Measurements from ENCODE around the gene PCP4L1. TPM values are rescaled to one million over a fixed set of nuclear protein-coding genes. Genes with fewer than 3 reads are reported as not detected.

The PCP4L1 gene
- total RNA-seq, 2 experiments from 2014 or later: not detected

GRCh38 chr1:161300478-161300877 is 41.9 kb downstream of the PCP4L1 start:
- intact Hi-C loops (cut with DNase I, micrococcal nuclease): no loop called here
- H3K36me3 ChIP-seq (ENCODE audit: insufficient read depth, low read length): no peaks in the 10 kb centered on the region
- peaks cover 11% of the 10 kb centered on the region for H3K4me1 ChIP-seq (ENCODE audit: insufficient read depth, low read length)
- no peaks in the 10 kb centered on the region for H3K9me3 Mint-ChIP-seq
- H3K27me3 ChIP-seq (ENCODE audit: control insufficient read depth in 1 of 2, insufficient read depth in 2 of 2, low read length in 2 of 2): no peaks in the 10 kb centered on the region
- ATAC-seq (ENCODE audit: poor library complexity) (no peak), DNase-seq (no peak)
- POLR2A ChIA-PET: no interaction called here
- H3K27ac ChIP-seq (ENCODE audit: low read depth in 1 of 2, low read length in 2 of 2): no peak overlapping the region
- H3K36me3 Mint-ChIP-seq (ENCODE audit: low read depth): peaks cover 20% of the 10 kb centered on the region
- H3K9me3 ChIP-seq (ENCODE audit: control insufficient read depth in 1 of 2, insufficient read depth in 1 of 2, low read length in 2 of 2): no peaks in the 10 kb centered on the region
- no peak overlapping the region for H3K4me3 ChIP-seq (ENCODE audit: low read length)
- H3K27ac Mint-ChIP-seq: no peak overlapping the region
- H3K27me3 Mint-ChIP-seq: no peaks in the 10 kb centered on the region
- peaks cover 31% of the 10 kb centered on the region for H3K4me1 Mint-ChIP-seq (ENCODE audit: low read depth)
- TF ChIP-seq CTCF (IDR thresholded peaks at IDR 0.05): no peak
- CTCF ChIA-PET: no interaction called here
- H3K4me3 Mint-ChIP-seq: no peak overlapping the region

- Mint-ChIP-seq H3K4me3 (peak overlapping the region; percentile 94), H3K27me3 (no peaks in the 10 kb centered on the region), H3K36me3 (ENCODE audit: low read depth) (peaks cover 25% of the 10 kb centered on the region), H3K4me1 (ENCODE audit: low read depth) (peaks cover 44% of the 10 kb centered on the region), H3K9me3 (no peaks in the 10 kb centered on the region), H3K27ac (peak overlapping the region; percentile 90)
- no peak for ATAC-seq (ENCODE audit: poor library complexity)
- ChIA-PET POLR2A (interaction anchor here (0.6 to 2.0 kb wide), 17 partner anchors 9 to 508 kb away, joined by 3 to 33 read pairs (median 4); partner anchors contain the start of genes ARHGAP30, DEDD, NDUFS2 and NIT1), CTCF (interaction anchor here (0.7 to 3.0 kb wide), 18 partner anchors 9 to 1219 kb away, joined by 3 to 30 read pairs (median 4); partner anchors contain the start of genes ARHGAP30, NDUFS2, PPOX and SDHC)
- no peak for TF ChIP-seq CTCF (IDR thresholded peaks at IDR 0.05)
- no peaks in the 10 kb centered on the region for H3K27me3 ChIP-seq (ENCODE audit: control insufficient read depth in 1 of 2, insufficient read depth in 2 of 2, low read length in 2 of 2)
- H3K27ac ChIP-seq (ENCODE audit: low read depth in 1 of 2, low read length in 2 of 2): peak overlapping the region in 1 of 2 donors; percentile 71
- intact Hi-C loops (cut with DNase I, micrococcal nuclease): no loop called here
- no peaks in the 10 kb centered on the region for H3K36me3 ChIP-seq (ENCODE audit: insufficient read depth, low read length)
- no peaks in the 10 kb centered on the region for H3K9me3 ChIP-seq (ENCODE audit: control insufficient read depth in 1 of 2, insufficient read depth in 1 of 2, low read length in 2 of 2)
- H3K4me1 ChIP-seq (ENCODE audit: insufficient read depth, low read length): peaks cover 26% of the 10 kb centered on the region
- DNase-seq: peak in 3 of 14 experiments; percentile 13 to 49 (median 39)
- peak overlapping the region; percentile 92 for H3K4me3 ChIP-seq (ENCODE audit: low read length)
Measured at GRCh38 chr1:161304927-161305866, 46.7 kb downstream of the PCP4L1 start.

- H3K27ac Mint-ChIP-seq: peak overlapping the region; percentile 90
- H3K27me3 ChIP-seq (ENCODE audit: control insufficient read depth in 1 of 2, insufficient read depth in 2 of 2, low read length in 2 of 2): no peaks in the 10 kb centered on the region
- ATAC-seq (ENCODE audit: poor library complexity) (peak; percentile 98), DNase-seq (peak; percentile 75 to 97 (median 88))
- H3K9me3 Mint-ChIP-seq: no peaks in the 10 kb centered on the region
- intact Hi-C loops (cut with DNase I, micrococcal nuclease): loop anchor here (1.0 to 2.0 kb wide), 3 partner anchors 8 to 79 kb away; partner anchors contain the start of gene SDHC (in 1 of the 2)
- H3K4me1 Mint-ChIP-seq (ENCODE audit: low read depth): peaks cover 44% of the 10 kb centered on the region
- peak; percentile 59 for TF ChIP-seq CTCF (IDR thresholded peaks at IDR 0.05)
- peak overlapping the region; percentile 92 for H3K4me3 ChIP-seq (ENCODE audit: low read length)
- H3K4me1 ChIP-seq (ENCODE audit: insufficient read depth, low read length): peaks cover 26% of the 10 kb centered on the region
- CTCF ChIA-PET: interaction anchor here (0.5 to 3.0 kb wide), 21 partner anchors 9 to 261 kb away, joined by 3 to 30 read pairs (median 4); partner anchors contain the start of genes APOA2, ARHGAP30, CFAP126 and NDUFS2
- peak overlapping the region; percentile 94 for H3K4me3 Mint-ChIP-seq
- H3K36me3 Mint-ChIP-seq (ENCODE audit: low read depth): peaks cover 20% of the 10 kb centered on the region
- no peaks in the 10 kb centered on the region for H3K36me3 ChIP-seq (ENCODE audit: insufficient read depth, low read length)
- peak overlapping the region; percentile 51 to 71 for H3K27ac ChIP-seq (ENCODE audit: low read depth in 1 of 2, low read length in 2 of 2)
- H3K27me3 Mint-ChIP-seq: no peaks in the 10 kb centered on the region
- no peaks in the 10 kb centered on the region for H3K9me3 ChIP-seq (ENCODE audit: control insufficient read depth in 1 of 2, insufficient read depth in 1 of 2, low read length in 2 of 2)
- POLR2A ChIA-PET: interaction anchor here (0.6 to 2.0 kb wide), 21 partner anchors 8 to 1382 kb away, joined by 3 to 33 read pairs (median 4); partner anchors contain the start of genes ARHGAP30, DEDD, NDUFS2 and NIT1
Measured at GRCh38 chr1:161305867-161306519, 47.4 kb downstream of the PCP4L1 start.
